NCI-H2196 (cell line): Measurements from ENCODE around the gene CCDC159.
A peak's percentile ranks its signal among the peaks of the same experiment; 100 is the strongest.
"Not testable (repeated sequence)": the region's sequence is repeated elsewhere in the genome, so short reads cannot be mapped to it uniquely, and the experiment has no call there.

ENCODE experiments used
- DNase-seq: peaks from one replicate; lab custom pipeline; 2025; ENCODE audit not compliant: unreplicated experiment; lab: John Stamatoyannopoulos, UW

The CCDC159 gene

DNA sequence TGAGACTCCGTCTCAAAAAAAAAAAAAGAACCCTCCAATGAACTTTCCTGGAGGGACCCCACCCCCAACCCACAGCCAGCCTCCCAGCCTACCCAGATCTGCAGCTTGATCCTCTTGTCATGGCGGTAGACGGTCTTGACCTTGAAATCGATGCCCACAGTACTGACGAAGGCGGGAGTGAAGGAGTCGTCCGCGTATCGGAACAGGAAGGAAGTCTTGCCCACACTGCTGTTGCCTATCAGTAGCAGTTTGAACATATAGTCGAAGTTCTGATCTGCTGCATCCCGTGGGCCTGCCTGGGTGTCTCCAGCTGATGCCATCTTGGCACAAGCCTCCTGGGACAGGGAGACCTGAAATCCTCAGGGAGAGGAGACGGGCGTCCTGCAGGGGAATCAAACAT, 9.2 kb upstream of the CCDC159 start:
- DNase-seq, result no peak

DNA sequence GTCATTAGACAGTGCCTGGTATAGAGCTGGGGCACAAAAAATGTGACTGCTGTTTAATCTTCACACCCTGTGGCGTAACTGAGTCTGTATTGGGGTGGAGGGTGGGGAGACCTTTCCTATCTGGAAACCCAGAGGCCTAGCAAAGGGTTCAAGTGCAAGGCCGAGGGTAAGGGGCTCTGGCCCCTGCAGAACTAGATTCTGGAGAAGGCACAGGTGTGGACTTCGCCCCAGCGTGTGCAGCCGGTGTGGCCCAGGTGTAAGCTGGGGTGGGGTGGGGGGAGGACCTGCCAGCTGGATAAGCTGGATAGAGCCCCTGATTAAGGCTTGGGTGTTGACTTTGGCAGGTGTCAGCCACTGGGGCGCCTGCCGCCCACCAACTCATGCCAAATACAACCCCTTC, 8.2 kb upstream of the CCDC159 start:
- no peak for DNase-seq

DNA sequence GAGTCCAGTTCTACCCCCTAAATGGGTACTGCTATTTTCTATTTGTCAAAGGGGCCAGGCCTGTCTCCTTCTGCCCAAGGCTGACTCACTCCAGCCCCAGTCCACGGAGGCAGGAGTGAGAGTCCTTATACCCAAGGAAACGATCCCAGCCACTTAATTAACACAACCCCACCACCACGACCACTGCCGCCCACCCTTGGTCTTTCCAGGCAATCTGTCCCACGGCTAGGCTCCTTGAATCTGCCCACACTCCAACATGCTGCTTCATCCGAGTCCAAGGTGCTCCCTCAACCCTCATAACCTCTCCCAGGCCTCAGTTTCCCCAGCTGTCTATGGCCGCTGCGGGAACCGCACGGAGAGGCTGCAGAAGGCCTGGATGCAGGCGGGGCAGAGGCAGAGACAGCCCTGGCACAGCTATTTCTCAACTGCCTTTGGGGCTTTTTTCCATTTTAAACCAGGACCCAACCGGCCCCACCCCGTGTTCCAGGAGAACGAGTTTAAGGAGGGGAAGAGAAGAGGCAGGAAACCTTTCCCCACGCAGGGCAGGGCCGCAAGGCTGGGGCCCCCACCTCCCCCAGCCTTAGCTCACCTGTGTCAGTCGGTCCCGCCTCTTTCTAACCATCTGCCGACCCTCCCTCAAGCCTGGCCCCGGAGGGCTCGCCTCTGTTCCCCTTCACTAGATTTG, 7.6 kb upstream of the CCDC159 start:
- DNase-seq, result no peak

DNA sequence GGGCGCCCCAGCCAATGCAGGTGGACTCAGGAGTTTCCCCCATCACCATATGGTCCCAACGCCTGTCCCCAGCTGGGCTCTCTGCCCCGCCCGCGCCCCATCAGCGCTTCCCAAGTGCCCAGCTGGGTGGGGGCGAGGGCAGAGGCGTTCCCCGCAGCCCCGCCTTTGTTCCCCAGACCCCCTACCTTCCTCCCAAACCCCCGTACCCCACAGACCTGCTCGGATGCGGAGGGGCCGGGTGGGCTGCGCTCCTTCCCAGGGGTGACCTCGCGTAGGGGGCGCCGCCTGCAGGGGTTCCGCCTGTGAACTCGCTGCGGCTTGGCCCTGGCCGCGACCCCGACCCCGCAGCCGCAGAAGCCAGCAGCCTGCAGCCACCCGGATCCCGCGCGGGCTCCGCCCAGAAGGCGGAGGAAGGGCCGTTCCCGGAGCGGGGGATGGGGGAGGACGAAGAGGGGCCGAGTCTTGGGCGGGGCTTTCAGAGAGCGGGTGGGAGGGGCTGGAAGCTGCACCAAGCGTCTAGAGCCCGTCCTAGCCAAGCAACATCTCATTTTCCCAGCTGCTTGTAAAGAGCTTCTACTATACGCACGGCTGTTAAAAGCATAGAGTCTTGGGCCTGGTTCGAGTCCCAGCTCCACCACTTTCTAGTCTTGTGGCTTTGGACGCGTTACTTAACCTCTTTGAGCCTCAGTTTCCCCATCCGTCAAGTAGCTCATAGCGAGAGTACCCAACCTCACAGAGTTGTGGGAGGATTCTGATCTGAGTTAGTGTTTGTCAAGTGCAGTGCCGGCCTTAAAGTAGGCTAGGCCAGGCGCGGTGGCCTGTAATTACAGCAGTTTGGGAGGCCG, 6.8 kb upstream of the CCDC159 start, which contains the start of gene RAB3D:
TSS of gene RAB3D (minus strand) at position 404 of the 845 bp plus-strand sequence. CDS start 2,258 bp downstream, outside the sequence.
- DNase-seq, result peak; percentile 93

DNA sequence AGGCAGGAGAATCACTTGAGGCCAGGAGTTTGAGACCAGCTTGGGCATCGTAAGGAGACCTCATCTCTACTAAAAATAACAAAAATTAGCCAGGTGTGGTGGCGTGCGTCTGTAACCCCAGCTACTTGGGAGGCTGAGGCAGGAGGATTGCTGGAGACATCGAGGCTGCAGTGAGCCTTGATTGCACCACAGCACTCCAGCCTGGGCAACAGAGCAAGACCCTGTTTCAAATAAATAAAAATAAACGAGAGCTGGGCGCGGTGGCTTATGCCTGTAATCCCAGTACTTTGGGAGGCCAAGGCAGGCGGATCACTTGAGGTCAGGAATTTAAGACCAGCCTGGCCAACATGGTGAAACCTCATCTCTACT, 6.2 kb upstream of the CCDC159 start:
- DNase-seq, result not testable (repeated sequence)

DNA sequence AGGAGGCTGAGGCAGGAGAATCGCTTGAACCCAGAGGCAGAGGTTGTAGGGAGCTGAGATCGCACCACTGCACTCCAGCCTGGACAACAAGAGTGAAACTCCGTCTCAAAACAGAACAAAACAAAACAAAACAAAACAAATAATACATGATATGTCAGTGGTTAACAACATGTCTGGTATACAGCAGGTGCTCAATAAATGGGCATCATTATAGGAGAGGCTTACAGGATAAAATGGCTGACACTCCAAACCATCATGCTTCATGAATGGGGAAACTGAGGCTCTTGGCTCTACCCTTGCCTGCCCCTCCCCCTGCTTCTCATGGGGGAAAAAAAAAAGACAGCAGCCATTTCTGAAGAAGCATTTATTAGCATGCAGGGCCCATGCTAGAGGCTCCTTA, 3.9 kb upstream of the CCDC159 start:
- DNase-seq, result no peak

DNA sequence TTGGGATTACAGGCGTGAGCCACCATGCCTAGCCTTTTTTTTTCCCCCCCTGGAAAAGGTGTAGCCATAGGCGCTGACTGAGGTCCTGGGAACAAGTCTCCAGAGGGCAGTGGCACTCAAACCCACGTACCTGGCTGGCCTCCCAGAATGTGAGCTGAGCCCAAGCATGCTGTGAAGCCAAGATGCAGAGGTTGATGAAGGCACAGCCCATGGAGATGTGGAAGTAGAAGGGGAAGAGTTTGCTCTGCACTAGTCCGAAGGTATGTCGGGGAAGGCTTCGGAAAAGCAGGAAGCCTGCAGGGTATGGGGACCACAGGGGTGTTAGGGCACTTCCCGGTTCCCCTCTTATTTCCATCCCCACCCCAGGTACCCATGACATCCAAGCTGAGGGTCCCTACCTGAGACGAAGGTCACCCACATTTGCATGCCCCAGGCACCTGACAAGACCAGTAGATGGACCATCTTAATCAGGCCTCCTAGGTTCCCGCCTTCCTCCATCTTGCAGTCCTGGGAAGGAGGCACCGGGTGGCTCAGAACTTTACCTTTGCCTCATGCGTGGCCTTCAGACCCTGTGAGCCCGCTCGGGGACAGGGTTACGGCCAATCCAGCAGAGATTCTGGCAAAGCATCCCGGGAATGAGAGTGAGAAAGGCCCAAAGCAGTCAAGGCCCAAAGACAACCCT, 1.1 kb upstream of the CCDC159 start:
- peak; percentile 55 for DNase-seq

DNA sequence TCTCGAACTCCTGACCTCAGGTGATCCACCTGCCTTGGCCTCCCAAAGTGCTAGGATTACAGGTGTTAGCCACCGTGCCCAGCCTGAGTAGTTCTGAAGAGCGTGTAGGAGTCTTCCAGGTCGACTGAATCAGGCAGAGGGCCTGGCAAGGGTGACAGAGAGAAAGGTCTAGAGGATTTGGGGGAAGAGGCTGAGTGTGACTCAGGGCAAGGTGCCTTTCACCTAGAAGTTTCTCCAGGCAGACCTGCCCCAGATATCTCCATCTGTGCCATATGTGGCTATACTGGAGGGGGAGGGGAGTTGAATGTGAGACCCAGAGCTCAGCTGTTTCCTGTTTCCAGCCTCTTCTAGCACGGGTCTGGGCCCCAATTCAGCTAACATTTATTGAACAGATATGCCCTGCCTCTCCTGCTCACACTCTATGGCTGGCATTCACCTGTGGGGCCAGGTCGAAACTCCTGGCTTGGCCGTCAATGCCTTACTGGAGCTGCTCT, 1.3 kb downstream of the CCDC159 start:
- no peak for DNase-seq

DNA sequence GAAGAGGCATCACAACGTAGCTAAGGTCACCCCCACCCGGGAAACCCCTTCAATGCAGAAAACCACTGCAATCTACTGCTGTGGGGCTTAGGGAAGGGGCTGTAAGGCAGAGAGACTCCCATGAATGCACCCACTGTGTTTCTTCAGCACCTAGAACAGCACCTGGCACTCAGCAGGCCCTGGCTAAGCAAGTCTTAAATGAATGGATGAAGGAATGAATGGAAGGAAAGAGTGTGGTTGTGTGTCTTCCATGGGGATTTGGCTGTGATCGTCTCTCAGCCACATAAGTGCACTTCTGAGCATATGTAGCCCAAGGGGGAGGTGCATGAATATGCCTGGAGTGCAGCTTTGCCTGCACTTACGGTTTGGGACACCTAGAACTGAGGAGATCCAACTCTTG, 2.9 kb downstream of the CCDC159 start:
- no peak for DNase-seq

DNA sequence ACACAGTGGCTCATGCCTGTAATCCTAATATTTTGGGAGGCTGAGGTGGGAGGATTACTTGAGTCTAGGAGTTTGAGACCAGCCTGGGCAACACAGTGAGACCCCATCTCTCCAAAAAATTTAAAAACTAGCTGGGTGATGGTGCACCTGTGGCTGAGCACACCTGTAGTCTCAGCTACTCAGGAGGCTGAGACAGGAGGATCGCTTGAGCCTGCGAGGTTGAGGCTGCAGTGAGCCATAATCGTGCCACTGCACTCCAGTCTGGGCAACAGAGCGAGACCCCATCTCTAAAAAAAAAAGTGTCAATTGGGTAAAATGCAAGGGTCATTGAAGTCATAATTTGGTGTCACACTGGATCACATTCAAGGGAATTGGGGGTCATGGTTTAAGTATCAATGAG, 7.8 kb downstream of the CCDC159 start:
- DNase-seq, result not testable (repeated sequence)

DNA sequence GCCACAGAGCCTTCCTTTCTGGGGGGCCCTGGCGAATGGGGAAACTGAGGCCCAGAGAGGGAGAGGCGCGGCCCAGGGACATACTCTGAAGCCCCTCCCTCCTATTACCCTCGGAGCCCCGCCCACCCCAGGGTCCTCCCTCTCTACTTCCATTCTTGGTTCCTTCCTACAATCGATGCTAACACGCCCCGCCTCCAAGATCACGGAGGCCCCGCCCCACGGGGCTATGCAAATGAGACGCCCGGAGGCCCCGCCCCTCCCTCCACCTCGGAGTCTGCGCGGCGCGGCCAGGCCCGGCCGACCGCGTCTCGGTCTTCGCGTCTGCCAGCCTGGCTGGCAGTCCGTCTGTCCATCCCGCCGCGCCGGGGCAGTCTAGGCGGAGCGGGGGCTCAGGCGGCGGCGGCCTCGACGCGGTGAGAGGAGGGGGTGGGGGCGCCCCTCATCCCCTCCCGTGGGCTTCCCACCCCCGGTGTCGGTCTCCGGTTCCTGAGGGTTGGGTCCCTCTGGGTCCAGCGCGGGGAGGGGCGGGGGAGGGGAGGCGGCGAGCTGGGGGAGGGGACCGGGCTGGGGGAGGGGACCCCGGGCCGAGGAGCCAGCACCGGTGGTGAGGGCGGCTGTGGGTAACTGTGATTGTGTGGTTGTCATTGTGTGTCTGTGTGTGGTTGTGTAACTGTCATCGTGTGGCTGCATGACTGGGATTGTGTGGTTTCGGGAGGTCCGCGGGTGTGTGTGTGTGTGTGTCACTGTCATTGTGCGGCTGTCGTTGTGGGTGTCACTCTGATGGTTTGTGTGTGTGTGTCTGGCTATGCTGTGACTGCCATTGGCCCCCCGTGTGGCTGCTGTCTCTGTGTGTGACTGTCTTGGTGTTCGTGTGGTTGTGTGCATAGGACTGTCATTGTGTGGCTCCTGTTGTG, 9.1 kb downstream of the CCDC159 start, which contains the start of gene PLPPR2:
TSS of gene PLPPR2 (plus strand) at position 273 of the 914 bp plus-strand sequence. CDS start 2,242 bp downstream, outside the sequence.
- peak; percentile 96 for DNase-seq

DNA sequence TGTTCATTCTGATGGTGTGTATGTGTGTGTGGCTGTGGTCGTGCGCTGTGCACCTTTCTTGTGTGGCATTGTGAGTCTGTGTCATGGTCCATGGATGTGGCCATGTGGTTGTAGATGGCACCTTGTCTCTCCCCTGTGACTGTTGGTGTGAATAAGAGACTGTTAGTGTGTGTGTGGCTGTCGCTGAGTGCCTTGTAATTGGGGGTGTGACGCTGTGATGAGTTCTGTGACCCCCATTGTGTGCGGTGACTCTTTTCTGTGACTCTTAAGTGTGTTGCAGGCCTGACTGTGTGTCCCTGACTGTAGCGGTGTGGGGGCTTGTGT, 9.7 kb downstream of the CCDC159 start:
- DNase-seq, result no peak

DNA sequence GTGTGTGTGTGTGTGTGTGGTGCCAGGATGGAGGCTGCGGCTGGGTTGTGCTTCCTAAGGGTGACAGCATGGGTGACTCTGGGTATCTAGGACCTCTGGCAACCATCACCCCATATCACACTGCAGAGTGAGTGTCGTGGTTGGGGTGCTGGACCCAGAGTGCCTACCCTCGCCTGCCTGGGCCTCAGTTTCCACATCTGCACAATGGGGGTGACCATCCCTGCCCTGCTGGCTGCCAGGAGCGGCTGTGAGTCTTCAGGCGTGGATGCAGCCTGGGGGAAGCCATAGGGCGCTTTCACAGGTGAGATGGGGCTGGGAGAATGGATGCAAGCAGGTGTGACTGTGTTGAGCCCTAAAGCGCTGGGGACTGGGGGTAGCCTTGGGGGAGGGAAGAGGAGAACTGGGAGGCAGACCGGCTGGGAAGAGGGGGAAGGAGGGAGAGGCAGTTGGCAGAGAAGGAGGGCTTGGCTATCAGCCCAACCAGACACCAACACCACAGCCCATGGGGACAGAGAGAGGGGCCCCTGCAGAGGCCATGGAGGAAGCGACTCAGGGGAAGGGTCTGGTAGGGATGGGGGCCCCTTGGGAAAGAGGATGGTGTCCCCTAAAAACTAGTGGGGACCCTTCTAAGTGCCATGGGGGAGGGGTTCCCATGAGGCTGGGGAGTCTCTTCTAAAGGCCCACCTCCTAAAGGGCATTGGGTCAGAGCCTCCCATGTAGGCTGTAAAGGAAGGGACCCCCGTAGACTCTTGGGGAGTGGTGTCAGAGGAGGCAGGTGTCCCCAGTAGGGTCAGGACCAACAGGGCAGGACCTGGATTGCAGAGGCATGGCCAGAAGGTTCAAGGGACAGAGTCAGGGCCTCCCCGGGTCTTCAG, 10.6 kb downstream of the CCDC159 start:
- no peak for DNase-seq

DNA sequence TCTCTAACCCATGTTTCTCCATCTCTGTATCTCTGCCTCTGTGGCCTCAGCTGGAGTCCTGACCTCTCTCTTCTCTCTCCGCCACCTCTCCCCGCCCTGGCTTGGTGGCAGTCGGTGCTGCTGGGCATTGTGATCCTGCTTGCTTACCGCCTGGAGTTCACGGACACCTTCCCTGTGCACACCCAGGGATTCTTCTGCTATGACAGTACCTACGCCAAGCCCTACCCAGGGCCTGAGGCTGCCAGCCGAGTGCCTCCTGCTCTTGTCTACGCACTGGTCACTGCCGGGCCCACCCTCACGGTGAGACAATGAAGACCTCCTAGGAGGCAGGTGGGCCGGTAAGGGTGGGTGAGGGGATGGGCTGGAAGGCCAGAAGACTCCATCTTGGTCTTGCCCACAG, 13.1 kb downstream of the CCDC159 start:
- DNase-seq, result no peak

DNA sequence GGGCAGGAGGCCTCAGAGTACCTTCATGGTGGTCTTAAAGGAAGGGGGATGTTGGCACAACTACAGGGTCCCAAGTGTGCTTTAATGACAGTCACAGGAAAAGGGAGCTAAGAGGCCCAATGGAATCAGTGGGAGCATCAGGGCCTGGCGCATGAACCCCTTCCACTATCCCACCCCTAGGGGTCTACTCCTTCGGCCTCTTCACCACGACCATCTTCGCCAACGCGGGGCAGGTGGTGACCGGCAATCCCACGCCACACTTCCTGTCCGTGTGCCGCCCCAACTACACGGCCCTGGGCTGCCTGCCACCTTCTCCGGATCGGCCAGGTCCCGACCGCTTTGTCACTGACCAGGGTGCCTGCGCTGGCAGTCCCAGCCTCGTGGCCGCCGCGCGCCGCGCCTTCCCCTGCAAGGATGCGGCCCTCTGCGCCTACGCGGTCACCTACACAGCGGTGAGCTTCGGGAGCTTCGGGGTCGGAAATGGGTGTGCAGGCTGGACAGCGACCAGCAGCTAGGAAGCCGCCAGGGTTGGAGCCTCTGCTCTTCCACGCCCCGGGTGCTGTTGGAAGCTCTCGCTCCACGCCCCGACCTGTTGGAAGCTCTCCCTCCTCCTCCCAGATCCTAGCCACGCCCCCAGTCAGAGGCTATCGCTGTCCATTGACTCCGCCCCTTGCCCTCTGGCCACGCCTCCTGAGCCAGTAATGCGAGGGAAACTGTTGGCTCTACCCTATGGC, 14.9 kb downstream of the CCDC159 start:
- DNase-seq, result peak; percentile 60

DNA sequence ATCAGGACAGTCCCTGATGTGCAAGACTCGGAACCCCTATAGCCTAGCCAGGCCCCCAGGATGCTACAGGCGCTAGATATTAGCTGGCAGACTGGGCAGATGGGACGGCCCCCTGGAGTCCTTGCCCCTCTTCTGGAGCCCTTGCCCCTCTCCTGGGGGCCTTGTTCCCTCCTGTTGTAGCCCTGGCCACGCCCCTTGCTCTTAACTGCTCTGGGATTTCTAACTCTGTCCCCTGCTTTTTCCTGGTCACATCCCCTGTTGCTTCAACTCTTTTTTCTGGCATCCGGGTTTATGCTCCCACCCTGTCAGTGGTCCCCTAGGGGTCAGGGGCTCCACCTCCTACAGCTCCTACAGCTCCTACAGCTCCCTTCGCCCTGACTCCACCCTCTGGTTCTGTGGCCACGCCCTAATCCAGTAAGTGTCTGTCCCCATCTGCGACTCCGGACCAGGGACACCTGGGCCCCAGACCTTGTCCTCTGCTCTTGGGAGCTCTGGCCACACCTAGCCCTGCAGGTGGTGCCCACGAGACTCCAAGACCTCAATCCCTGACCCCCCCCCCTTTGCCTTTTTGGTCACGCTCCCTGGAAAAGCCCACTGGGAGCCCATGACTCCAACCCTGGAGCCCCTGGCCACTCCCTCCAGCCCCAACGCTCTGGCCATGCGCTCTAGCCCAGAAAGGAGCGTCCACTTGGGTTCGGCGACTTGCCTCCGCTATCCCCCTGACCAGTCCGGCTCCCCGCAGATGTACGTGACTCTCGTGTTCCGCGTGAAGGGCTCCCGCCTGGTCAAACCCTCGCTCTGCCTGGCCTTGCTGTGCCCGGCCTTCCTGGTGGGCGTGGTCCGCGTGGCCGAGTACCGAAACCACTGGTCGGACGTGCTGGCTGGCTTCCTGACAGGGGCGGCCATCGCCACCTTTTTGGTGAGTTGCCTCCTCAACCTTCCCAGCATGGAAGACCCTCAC, 15.7 kb downstream of the CCDC159 start:
- DNase-seq, result no peak

DNA sequence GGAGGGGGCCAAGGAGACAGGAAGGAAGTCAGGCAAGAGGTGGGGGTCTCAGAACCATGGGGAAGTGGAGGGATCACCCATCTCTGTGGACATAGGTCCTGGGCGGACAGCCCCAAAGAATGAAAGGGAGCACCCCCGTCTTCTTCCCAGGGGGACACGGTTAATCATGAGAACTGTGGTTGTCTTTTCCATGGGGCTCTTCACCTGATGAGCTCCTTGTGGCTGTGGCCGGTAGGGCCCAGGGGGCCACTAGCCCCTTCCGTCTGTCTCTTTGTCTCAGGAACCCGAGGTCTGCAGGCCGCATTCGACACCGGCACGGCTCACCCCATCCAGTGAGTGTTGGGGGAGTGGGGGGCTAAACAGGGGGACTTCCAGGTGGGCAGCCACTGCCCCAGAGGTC, 17.6 kb downstream of the CCDC159 start:
- DNase-seq, result no peak
